GM12892 (cell line): Measurements from ENCODE around the gene GRM7.

ENCODE experiments used
- DNase-seq: peaks from one replicate; pipeline ENCODE4 v3.0.0; 2011; ENCODE audit not compliant: insufficient read length
- FAIRE-seq: peaks from 2 replicates; lab custom pipeline; 2011; peaks lifted over from hg19 to GRCh38; lab: Jason Lieb, UNC
- POLR2A ChIP-seq: IDR thresholded peaks from 2 replicates; pipeline ENCODE4 v1.6.1; 2011; ENCODE audit warnings: low read depth, low read length, control low read depth
- POLR2AphosphoS5 ChIP-seq: IDR thresholded peaks from 2 replicates; pipeline ENCODE4 v1.6.1; 2011; ENCODE audit warnings: low read depth, low read length, control low read depth
- TAF1 ChIP-seq: IDR thresholded peaks from 2 replicates; pipeline ENCODE4 v1.6.1; 2011; ENCODE audit warnings: low read depth, mild to moderate bottlenecking, control low read depth, low read length, borderline replicate concordance

The GRM7 gene

DNA sequence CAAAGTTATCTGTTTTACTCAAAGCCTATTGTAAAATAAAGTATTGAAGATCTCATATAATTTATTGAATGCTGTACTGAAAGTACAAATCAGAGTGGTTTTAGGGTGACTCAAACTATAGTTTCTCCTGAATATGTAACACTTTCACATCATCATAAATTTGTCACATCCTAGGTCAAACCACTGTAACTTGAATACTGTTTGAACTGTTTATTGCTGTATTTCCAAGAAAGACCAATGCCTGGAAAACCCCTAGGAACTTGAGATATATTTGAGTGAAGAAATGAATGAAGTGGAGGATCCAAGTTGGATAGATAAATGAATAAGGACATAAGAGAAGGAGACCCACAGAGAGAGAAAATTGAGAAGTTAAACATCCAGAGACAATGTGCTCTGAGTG lies 348.2 kb downstream of the GRM7 start:
- DNase-seq (no peak), FAIRE-seq (no peak)
- TF ChIP-seq POLR2A (no peak), POLR2AphosphoS5 (no peak), TAF1 (no peak)

DNA sequence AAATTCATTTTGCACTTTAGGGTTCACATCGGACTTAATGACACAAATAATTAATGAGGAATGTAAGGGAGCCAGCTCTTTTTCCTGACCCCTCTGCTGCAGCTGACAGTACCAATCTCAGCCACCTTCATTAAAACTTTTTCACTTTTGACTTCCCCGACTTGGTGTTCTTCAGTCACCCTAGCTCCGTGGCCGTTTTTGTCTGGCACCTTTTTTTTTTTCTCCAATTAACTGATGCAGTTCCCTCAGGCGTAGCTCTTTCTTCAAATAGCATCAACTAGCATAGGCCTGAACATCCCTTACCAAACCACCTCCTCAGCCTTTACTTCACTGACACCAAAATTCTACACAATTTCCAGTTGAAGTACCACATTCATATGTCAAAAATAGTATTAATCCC lies 350.8 kb downstream of the GRM7 start:
- TF ChIP-seq POLR2AphosphoS5 (no peak), POLR2A (no peak), TAF1 (no peak)
- no peak for DNase-seq
- FAIRE-seq = no peak

- TF ChIP-seq TAF1 (no peak), POLR2A (no peak), POLR2AphosphoS5 (no peak)
- DNase-seq (no peak), FAIRE-seq (no peak)
Observed at GRCh38 chr3:7215706-7216105, 354.8 kb downstream of the GRM7 start.

DNA sequence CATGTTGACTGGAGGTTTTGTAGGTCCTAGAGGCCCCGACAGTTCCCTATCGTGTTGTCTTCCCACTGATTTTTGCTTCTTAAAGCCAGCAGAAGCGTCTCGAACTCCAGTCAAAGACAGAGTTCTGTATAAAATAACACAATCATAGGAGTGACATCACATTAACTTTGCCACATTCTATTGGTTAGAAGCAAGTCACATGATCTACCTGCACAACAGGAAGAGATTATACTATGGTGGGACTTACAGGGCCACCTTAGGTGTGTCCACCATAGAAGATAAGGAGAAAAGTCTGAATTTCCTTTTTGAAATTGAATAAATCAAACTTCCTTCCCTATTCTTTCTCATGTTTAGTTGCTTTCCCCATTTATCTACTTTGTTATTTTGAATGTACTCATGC lies 365.5 kb downstream of the GRM7 start:
- TF ChIP-seq POLR2A (no peak), POLR2AphosphoS5 (no peak), TAF1 (no peak)
- DNase-seq = no peak
- no peak for FAIRE-seq

DNA sequence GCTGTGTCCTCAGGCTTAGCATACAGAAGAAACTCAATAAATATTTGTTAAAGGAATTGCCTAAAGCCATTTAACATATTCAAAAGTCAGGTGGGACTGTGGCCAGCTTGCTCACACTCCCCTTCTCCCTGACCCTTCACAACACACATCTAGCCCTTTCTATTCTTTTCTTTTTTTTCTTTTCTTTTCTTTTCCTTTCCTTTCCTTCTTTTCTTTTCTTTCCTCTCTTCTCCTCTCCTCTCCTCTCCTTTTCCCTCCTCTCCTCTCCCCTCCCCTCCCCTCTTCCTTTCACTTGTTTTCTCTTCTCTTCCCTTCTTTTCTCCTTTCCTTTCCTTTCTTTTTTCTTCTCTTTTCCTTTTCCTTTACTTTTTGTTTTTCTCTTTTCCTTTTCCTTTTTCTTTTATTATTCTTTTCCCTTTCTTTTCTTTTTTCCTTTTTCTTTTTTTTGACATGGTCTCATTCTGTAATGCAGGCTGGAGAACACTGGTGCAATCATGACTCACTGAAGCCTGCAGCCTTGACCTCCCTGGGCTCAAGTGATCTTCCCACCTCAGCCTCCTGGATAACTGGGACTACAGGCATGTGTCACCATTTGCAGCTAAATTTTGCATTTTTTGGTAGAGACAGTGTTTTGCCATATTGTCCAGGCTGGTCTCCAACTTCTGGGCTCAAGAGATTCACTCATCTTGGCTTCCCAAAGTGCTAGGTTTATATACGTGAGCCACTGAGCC lies 377.8 kb downstream of the GRM7 start:
- DNase-seq (no peak), FAIRE-seq (no peak)
- TF ChIP-seq TAF1 (no peak), POLR2A (no peak), POLR2AphosphoS5 (no peak)

DNA sequence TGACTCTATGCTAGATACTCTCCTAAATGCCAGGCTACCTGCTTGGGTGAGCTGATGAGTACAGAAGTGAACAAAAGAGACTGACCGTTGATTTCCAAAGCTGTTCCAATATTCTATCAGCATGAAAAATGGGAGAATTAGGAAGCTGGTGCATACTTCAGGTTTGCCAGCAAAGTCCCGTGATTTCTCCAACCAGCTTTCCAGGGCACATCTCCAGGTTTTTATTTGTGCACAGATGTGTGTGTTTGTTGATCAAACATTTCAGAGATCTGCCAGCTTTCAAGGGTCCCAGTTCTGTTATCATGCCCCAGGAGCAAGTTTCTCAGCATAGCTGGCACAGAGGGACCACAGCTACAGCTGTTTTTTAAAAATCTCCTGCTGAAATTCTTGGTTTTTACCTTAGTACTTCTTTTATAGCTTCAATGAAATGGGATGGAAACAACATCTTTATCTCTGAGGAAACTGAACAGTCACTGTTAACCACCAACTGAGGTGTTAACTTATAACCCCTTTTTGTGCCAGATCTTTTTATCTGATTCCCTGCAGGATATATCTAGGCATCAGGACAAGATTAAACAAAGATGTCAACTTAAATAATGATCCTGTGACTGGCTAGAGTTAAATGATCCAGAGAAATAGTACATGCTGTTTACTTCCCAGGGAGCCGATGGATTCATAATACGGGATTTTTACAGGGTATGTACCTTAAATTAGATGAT lies 380.8 kb downstream of the GRM7 start:
- DNase-seq (no peak), FAIRE-seq (no peak)
- no peak for TF ChIP-seq TAF1

DNA sequence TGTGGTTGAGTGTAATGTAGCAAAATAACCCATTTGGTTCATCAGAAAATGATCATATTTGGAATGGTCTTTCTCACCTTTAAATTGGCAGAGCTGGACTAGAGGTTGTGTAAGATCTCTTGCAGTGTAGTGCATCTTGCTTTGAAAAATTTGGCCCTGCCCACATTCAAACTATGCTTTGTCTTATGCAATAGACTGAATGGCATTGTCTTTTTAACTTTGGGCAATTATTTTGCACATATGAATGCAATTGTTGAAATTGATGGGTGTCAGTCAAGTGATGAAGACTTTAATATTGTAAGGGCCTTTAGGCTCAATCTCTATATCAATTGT lies 381.4 kb downstream of the GRM7 start:
- DNase-seq (no peak), FAIRE-seq (no peak)
- no peak for TF ChIP-seq POLR2A
- TF ChIP-seq TAF1 = no peak
- no peak for TF ChIP-seq POLR2AphosphoS5

DNA sequence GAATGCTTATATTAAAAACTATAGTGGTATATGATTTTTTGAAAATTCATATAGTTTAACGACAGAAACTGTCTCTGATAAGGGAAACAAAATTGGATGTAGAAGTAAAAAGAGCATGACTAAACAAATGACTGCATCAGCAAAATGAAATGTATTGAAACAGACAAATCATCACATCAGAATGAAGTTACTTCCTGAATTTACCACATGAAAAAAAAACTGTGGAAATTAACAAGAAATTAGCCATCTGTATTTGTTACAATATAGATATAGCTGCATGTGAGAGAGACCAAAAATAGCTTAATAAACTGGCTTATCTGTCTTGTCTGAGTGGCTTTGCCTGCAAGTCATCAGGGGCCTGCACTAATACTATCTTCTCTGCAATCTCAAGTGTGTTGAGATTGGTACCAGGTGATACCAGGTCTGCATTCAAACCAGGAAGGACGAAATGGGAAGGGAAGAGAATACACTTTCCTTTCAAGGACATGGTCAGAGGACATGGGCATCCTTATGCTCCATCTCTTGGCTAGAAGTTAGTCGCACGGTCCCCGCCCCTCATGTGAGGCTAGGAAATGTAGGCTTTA lies 388.7 kb downstream of the GRM7 start:
- DNase-seq = no peak
- TF ChIP-seq POLR2AphosphoS5 (no peak), POLR2A (no peak), TAF1 (no peak)
- FAIRE-seq = no peak

DNA sequence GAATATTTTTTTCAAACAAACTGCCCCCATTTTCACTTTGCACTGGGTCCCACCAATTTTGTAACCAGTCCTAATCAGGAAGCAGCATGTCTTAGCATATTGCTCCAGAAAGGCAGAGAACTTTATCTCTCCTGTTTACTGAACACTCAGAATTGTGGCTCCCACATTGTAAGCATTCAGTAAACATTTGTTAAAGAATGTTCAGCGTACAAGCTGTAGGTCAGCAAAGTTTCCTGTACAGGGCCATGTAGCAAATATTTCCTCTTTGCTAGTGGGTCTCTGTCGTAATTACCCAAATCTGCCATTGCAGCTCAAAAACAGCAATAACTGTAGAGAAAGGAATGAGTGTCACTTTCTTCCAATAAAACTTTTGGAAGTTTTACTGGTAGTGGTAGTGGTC lies 393.3 kb downstream of the GRM7 start:
- FAIRE-seq (no peak), DNase-seq (no peak)
- no peak for TF ChIP-seq POLR2A
- TF ChIP-seq TAF1 = no peak

GRCh38 chr3:7260975-7261374 lies 400.1 kb downstream of the GRM7 start:
- no peak for FAIRE-seq
- no peak for TF ChIP-seq POLR2A
- no peak for TF ChIP-seq TAF1
- no peak for TF ChIP-seq POLR2AphosphoS5
- DNase-seq = no peak

- TF ChIP-seq POLR2A = no peak
- no peak for TF ChIP-seq POLR2AphosphoS5
- no peak for TF ChIP-seq TAF1
- DNase-seq (no peak), FAIRE-seq (no peak)
Observed at GRCh38 chr3:7263347-7264195, 402.7 kb downstream of the GRM7 start.

- DNase-seq (no peak), FAIRE-seq (no peak)
- TF ChIP-seq POLR2A (no peak), TAF1 (no peak), POLR2AphosphoS5 (no peak)
Observed at GRCh38 chr3:7264196-7264526, 403.2 kb downstream of the GRM7 start.
